Measurements from ENCODE around the gene MED16. TPM values are rescaled to one million over a fixed set of nuclear protein-coding genes. Genes with fewer than 3 reads are reported as not detected.

MED16 gene
- polyA plus RNA-seq, 3 donors: 20.7 to 37.4 (median 32.8) TPM

DNA sequence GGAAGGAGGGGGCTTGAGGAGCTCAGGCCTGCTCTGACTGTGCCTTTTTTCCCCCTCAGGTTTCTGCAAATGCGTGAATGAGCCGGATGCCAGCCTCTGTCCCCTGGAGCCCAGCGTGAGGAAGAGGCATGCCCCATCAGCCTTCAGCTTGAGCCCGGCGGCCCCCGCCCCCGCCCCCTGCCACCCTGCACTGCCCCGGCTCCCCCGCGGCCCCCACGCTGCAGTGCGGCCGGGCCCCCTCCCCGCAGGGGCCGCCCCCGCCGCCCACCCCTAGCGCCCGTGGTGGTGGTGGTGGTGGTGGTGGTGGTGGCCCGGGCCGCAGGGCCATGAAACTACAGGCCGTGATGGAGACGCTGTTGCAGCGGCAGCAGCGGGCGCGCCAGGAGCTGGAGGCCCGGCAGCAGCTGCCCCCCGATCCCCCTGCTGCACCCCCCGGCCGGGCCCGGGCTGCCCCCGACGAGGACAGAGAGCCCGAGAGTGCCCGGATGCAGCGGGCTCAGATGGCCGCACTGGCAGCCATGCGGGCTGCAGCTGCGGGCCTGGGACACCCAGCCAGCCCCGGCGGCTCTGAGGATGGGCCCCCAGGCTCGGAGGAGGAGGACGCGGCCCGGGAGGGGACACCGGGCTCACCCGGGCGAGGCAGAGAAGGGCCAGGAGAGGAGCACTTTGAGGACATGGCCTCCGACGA is 36.4 kb upstream of the MED16 start:
- intact Hi-C loops (cut with micrococcal nuclease): loop anchor here in 1 of 2 donors (5.0 to 10.0 kb wide), 2 partner anchors 173 to 315 kb away; partner anchors contain the start of genes ATP5F1D, GPX4 and MIDN
- Histone ChIP-seq H3K9me3 (replicated peaks in 1 of 2; ENCODE audit: control insufficient read depth in 1 of 2, insufficient read depth in 1 of 2, low read length in 2 of 2) (no peaks in the 10 kb centered on the region), H4K20me1 (ENCODE audit: insufficient read depth, low read length) (peaks cover 71% of the 10 kb centered on the region), H3K27me3 (ENCODE audit: control insufficient read depth in 2 of 2, insufficient read depth in 2 of 2, low read length in 2 of 2) (no peaks in the 10 kb centered on the region), H2AFZ (ENCODE audit: insufficient read depth, low read depth, low read length, poor library complexity, severe bottlenecking) (no peak overlapping the region), H3K9ac (ENCODE audit: insufficient read depth, low read length, poor library complexity, severe bottlenecking) (no peak overlapping the region), H3K27ac (ENCODE audit: low read depth in 1 of 2, low read length in 2 of 2) (no peak overlapping the region), H3K4me2 (replicated peaks; ENCODE audit: extremely low read depth, low read length, poor library complexity, severe bottlenecking) (peak overlapping the region; percentile 99), H3K36me3 (replicated peaks in 1 of 2; ENCODE audit: control insufficient read depth in 1 of 2, insufficient read depth in 2 of 2, low read length in 2 of 2) (peaks cover 7 to 27% of the 10 kb centered on the region in 2 donors), H3K4me1 (ENCODE audit: control insufficient read depth in 1 of 2, insufficient read depth in 2 of 2, low read length in 2 of 2) (peaks cover 53 to 66% of the 10 kb centered on the region in 2 donors), H3K79me2 (ENCODE audit: insufficient read depth, low read length) (peaks cover 96% of the 10 kb centered on the region), H3K4me3 (replicated peaks in 1 of 3; ENCODE audit: low read depth in 2 of 3, low read length in 3 of 3) (peak overlapping the region in 1 of 3 experiments; percentile 99)
- no peak for DNase-seq
- Mint-ChIP-seq H3K27ac (peak overlapping the region in 1 of 7 donors; percentile 76), H3K4me1 (peaks cover 55% of the 10 kb centered on the region), H3K27me3 (ENCODE audit: low read depth in 3 of 3) (no peaks in the 10 kb centered on the region), H3K9me3 (peaks cover 0 to 2% (median 0%) of the 10 kb centered on the region in 7 donors), H3K36me3 (peaks cover 16 to 32% of the 10 kb centered on the region in 2 donors), H3K4me3 (no peak overlapping the region)
- WGBS (ENCODE audit: insufficient coverage): 96% methylated on average over 24 of the region's 51 CpGs
- TF ChIP-seq, protein P1, sequence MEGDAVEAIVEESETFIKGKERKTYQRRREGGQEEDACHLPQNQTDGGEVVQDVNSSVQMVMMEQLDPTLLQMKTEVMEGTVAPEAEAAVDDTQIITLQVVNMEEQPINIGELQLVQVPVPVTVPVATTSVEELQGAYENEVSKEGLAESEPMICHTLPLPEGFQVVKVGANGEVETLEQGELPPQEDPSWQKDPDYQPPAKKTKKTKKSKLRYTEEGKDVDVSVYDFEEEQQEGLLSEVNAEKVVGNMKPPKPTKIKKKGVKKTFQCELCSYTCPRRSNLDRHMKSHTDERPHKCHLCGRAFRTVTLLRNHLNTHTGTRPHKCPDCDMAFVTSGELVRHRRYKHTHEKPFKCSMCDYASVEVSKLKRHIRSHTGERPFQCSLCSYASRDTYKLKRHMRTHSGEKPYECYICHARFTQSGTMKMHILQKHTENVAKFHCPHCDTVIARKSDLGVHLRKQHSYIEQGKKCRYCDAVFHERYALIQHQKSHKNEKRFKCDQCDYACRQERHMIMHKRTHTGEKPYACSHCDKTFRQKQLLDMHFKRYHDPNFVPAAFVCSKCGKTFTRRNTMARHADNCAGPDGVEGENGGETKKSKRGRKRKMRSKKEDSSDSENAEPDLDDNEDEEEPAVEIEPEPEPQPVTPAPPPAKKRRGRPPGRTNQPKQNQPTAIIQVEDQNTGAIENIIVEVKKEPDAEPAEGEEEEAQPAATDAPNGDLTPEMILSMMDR (IDR thresholded peaks at IDR 0.05): no peak

DNA sequence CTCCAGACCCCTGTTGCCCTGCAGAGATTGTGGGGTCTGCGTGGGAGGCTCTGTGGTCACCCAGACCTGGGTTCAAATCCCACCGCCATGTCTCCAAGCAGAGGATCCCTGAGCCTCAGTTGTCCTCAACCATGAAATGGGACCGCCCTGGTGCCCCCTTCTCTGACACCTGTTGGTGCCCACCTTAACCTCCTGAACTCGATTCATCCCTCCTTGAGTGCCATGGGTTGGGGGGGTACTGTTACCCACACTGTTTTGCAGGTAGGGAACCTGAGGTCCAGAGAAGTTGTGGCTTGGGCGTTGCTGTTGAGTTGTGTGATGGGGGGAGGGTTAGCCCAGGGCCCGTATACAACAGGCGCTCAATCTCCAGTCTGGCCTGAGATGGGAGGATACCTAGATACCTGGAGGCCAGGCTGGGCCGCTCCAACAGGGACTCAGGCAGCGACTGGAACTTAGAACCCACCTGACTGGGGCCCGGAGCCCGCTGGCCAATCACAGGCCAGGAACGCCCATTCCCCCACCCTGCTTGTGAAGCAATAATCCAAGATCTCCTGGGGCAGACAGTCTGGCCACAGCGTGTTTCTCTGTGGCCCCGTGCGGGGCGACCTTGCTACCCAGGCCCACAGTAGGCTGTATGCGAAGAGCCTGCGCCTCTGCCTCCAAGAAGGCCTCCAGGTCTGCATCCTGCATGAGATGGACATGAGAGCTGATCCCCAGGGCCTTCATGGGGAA is 35.6 kb upstream of the MED16 start:
- H3K27ac Mint-ChIP-seq: peak overlapping the region in 6 of 7 donors; percentile 54 to 96 (median 77)
- Histone ChIP-seq H3K79me2 (ENCODE audit: insufficient read depth, low read length) (peaks cover 94% of the 10 kb centered on the region), H3K4me2 (replicated peaks; ENCODE audit: extremely low read depth, low read length, poor library complexity, severe bottlenecking) (peak overlapping the region; percentile 99)

More for the DNA sequence above, 35.6 kb upstream of the MED16 start:
- Histone ChIP-seq H3K27ac (ENCODE audit: low read depth in 1 of 2, low read length in 2 of 2) (peak overlapping the region; percentile 85 to 87), H3K27me3 (ENCODE audit: control insufficient read depth in 2 of 2, insufficient read depth in 2 of 2, low read length in 2 of 2) (no peaks in the 10 kb centered on the region), H2AFZ (ENCODE audit: insufficient read depth, low read depth, low read length, poor library complexity, severe bottlenecking) (no peak overlapping the region), H3K9ac (ENCODE audit: insufficient read depth, low read length, poor library complexity, severe bottlenecking) (no peak overlapping the region), H3K36me3 (replicated peaks in 1 of 2; ENCODE audit: control insufficient read depth in 1 of 2, insufficient read depth in 2 of 2, low read length in 2 of 2) (peaks cover 7 to 22% of the 10 kb centered on the region in 2 donors), H3K4me3 (replicated peaks in 1 of 3; ENCODE audit: low read depth in 2 of 3, low read length in 3 of 3) (peak overlapping the region in 2 of 3 experiments; percentile 0 to 99), H4K20me1 (ENCODE audit: insufficient read depth, low read length) (peaks cover 64% of the 10 kb centered on the region), H3K9me3 (replicated peaks in 1 of 2; ENCODE audit: control insufficient read depth in 1 of 2, insufficient read depth in 1 of 2, low read length in 2 of 2) (no peaks in the 10 kb centered on the region), H3K4me1 (ENCODE audit: control insufficient read depth in 1 of 2, insufficient read depth in 2 of 2, low read length in 2 of 2) (peaks cover 53 to 66% of the 10 kb centered on the region in 2 donors)
- Mint-ChIP-seq H3K36me3 (peaks cover 16 to 32% of the 10 kb centered on the region in 2 donors), H3K4me3 (peak overlapping the region; percentile 48 to 56), H3K4me1 (peaks cover 53% of the 10 kb centered on the region), H3K27me3 (ENCODE audit: low read depth in 3 of 3) (no peaks in the 10 kb centered on the region), H3K9me3 (peaks cover 0 to 2% (median 0%) of the 10 kb centered on the region in 7 donors)
- peak; percentile 42 to 48 (median 43) for DNase-seq
- intact Hi-C loops (cut with micrococcal nuclease): loop anchor here in 1 of 2 donors (5.0 to 10.0 kb wide), 2 partner anchors 174 to 316 kb away; partner anchors contain the start of genes ATP5F1D, GPX4 and MIDN
- TF ChIP-seq, protein P1 (IDR thresholded peaks at IDR 0.05): no peak
- 55% methylated on average over 16 of the region's 18 CpGs for WGBS (ENCODE audit: insufficient coverage)
